Mesenteric fat pad (tissue), 1 donor: ENCODE data around the gene AIF1. TPM values are rescaled to one million over a fixed set of nuclear protein-coding genes. Genes with fewer than 3 reads are reported as not detected.
A peak's percentile ranks its signal among the peaks of the same experiment; 100 is the strongest.
"Not testable (repeated sequence)": the region's sequence is repeated elsewhere in the genome, so short reads cannot be mapped to it uniquely, and the experiment has no call there.

Experiments used
- DNase-seq: peaks from one replicate; pipeline ENCODE4 v3.0.0-alpha.2; 2020; ENCODE audit warnings: low spot score
- total RNA-seq: library from RNA; stranded (reverse); fragmentation: NEBNext Ultra II Directional; extraction: Animal tissue kit (Norgen Biotek cat#: 25700); gene quantifications from one replicate; pipeline ENCODE4 v1.2.1, GENCODE V29; 2021
- donor health status: DM: yes; HTN: yes; CAD: no.

AIF1 gene
- total RNA-seq, 1 donor from 2014 or later: 60.1 TPM

DNA sequence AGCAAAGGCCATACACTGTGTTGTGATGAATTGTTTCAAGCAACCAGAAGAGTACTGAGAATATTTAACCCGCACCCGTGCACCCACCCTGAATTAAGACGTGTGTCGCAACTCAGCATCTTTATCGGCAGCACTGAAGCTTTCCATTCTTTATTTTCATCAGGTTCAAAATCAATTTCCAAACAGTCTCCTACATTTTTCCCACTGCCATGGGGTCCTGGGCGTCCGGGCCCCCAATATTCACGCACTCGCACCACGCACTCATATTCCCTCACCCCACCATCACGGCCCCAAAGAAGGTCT lies 34.6 kb upstream of the AIF1 start:
- DNase-seq: no peak

DNA sequence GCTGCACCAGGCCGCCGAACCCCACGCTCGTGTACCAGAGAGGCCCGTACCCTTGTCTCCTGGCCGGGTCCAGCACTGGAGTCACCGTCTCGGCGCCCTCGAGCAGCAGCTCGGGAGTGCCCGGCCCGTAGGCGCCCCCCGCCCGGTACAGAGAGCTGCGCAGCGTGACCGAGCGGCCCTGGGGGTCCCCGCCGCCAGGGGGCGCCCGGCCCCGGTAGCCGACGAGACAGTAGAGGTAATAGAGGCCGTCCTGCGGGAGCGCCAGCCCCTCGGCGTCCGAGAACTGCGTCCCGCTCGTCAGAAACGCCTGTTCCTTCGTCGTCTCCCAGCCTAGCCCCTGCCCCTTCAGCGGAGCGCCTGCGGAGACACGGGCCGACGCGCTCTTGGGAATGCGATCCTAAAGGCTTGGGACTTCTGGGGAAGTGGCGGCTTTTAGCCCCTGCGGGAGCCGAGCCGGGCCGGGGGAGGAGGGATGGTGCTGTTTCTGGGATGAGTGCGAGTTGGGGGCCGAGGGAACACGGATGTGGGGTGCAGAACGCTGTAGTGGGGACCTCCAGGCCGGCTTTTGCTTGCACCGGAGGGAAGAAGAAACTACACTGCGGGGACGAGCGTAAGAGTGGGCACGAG lies 34.1 kb upstream of the AIF1 start:
- peak; percentile 96 for DNase-seq

DNA sequence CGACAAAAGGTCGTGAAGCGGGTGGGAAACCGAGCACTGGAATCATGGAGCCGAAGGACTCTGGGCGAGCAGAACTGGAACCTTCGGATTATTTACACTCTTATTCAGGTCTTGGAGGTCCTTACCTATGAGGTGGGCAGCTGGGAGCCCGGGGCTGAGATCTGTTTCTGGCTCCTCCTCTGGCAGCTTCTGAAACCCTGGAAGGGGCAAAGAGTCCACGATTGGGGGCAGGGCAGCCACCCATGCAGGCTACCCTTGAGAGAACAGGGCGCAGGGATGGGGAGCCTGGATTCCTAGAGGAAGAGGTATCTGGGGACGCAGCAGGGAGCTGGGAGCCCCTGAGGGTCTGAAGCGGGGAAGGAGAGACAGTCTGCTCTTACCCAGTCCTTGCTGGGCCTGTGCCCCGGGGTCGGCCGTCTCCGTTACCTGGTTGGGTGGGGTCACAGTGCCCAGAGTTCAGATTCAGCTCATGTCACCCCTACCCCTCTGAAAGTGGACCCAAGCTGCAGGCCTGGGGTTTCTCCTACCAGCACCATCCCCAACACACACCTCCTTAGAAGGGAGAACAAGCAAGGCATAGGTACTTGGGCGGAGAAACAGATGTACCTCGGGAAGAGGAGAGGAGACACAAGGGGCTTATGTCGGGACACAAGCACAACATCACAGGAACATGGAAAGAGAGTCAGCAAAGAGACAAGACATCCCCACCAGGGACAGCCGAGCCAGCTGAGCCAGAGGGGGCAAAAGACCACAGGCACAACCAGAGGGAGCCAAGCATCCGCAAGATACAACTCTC lies 33.4 kb upstream of the AIF1 start:
- no peak for DNase-seq

DNA sequence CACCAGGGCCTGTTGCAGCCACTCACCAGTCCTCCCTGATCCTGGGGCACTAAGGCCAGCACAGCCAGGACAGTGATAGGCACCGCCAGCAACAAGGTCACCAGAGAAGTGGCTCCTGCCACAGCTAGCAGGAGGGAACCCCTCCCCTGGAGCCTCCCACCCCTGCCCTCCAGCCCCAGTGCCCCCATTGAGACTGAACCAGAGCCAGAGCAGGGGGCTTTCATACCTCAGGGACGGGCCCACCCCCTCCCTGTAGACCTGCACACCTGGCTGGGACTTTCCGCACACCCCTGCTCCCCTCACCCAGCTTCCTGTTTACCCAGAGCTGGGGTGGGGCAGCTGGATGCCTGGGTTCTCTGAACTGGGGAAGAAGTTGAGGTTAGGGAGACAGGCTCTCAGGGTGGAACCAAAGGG lies 32.8 kb upstream of the AIF1 start, which contains the start of gene LTB:
Gene LTB, minus strand, starts transcription at position 195 of the 414 bp plus-strand sequence. Its CDS starts 7 bp downstream, at position 188.
- no peak for DNase-seq

DNA sequence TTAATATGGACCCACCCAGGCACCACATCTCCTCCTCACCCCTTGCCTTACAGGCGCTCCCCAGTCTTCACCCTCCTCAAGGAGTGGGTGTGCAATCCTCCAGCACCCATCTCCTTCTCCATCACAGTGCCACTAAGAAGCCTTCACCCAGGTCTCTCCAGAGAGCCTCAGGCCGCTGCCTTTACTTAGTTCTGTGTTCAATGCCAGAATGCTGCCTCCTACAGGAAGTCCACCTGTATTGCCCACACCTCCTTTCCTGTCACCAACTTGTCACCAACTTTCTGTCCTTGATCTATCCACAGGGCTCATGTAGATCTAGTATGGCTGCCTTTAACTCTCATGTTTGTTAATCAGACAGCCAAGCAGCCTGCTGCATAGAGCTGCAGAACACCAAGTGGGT lies 29.5 kb upstream of the AIF1 start:
- no peak for DNase-seq

DNA sequence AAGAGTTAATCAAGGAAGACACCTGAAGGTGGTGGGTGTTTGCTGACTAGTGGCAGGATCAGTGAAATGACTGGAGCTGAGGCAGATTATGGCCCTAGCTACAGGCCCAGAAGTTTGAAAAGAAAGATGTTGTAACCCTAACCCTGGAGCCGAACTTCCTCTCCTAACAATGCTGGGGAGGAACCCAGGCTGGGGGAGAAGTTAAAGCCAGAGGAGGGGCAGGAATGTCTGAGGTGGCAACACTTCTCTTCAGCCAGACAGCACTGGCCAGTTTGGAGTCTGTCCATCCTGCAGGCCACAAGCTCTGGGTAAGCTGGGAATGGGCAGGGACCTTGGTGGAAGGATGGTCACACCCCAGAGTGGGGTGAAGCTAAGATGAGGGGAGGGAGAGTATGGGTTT lies 29.0 kb upstream of the AIF1 start, which contains the start of gene LST1:
Gene LST1, plus strand, starts transcription at position 270 of the 400 bp plus-strand sequence. CDS start 1,023 bp downstream, outside the sequence.
- DNase-seq: no peak

DNA sequence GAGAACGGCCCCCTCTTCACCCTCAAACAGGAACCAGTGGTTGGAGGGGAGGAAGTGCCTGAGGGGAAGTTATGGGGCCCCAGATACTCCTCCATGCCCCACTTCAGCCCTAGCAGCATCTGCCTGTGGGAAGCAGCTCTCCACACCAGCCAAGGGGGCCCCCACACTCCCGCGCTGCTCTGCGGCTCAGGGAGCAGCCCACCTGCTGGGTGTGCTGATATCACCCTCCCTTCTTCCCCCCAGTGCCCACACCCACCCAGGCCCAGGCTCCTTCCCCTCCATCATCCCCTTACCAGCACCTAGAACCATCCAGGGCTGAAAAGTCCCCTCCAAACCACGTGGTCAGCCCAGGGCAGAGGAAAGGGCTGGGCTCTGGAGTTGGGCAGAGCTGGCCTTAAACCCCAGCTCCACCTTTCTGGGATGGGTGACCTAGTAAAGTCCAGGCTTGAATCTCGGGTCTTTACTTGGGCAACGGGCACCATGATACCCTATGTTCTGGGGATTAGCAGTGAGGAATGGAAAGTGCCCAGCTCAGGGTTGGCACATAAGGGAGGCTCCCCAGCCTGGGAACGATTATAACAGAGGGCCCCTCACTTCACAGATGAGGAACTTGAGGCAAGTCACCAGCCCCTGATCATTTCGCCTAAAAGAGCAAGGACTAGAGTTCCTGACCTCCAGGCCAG lies 28.3 kb upstream of the AIF1 start:
- DNase-seq: no peak

DNA sequence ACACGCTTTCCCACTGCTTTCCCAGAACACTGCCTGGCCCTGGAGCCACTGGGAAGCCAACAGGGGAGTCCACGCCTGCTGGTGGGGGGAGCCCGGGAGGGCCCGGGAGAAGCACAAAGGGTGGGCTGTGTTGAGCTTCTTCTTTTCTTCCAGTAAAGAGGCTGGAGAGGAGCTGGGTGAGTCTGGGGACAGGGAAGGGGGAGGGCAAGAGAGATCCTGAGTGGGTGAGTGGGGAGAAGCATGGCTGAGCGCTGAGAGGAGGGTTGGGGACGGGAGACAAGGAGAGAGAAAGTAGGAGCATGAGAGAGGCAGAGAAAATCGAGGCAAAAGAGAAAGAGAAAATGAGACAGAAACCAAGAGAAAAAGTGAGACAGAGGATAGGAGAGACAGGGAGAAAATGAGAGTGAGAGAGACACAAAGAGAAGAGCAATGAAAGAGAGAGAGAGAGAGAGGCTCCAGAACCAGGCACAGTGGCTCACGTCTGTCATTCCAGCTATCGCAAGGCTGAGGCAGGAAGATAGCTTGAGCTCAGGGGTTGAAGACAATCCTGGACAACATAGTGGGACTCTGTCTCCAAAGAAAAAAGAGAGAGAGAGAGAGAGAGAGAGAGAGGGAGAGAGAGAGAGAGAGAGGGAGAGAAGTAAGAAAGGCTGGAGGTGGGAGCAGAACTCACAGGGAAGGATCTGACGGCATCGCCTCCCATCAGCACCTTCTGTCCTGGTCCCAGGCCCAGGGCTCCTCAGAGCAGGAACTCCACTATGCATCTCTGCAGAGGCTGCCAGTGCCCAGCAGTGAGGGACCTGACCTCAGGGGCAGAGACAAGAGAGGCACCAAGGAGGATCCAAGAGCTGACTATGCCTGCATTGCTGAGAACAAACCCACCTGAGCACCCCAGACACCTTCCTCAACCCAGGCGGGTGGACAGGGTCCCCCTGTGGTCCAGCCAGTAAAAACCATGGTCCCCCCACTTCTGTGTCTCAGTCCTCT lies 26.9 kb upstream of the AIF1 start:
- DNase-seq: no peak

DNA sequence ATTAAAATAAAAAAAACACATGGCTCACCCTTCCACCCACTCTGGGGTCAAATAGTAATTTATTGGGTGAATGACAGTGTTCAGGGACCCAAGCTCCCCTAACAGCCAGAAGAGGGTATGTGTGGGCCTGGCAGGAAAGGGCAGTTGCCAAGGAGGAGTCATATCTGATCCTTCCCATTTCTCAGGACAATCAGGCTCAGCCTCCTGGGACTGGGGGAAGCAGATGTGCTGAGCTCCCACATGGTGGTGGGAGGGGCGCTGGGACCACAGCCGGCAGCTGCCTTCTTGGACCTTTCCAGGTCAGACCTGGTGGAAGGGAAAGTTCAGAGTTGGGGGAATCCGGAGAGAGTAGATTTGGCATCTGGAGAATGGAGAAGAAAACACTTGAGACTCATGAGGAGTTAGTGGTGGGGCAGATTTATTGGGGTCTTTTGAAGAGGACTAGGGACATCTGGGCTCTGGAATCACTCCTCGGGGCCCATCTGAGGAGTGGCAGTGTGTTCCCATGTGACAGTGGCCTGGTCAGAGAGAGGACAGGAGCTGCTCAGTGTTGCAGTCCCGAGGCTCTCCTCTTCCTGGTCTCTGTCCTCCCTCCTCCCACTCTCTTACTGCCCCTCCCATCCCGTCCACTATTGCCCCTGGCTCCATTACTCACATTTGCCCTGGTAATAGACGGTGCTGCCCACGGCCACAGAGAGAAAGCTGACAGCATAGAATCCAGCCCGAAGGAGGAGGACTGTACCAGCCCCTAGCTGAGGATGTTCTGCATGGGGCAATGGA lies 26.0 kb upstream of the AIF1 start:
- DNase-seq: no peak

DNA sequence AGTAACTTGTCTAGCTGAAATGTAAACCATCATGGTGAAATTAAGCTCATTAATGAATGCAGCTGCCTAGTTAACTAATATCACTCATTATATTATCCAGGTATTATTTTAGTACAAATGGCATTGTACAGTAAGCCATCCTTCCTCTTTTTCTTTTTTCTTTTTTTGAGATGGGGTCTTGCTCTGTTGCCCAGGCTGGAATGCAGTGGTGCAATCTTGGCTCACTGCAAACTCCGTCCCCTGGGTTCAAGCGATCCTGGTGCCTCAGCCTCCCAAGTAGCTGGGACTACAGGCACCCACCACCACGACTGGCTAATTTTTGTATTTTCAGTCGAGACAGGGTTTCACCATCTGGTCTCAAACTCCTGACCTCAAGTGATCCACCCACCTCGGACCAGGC lies 24.3 kb upstream of the AIF1 start:
- DNase-seq: not testable (repeated sequence)

DNA sequence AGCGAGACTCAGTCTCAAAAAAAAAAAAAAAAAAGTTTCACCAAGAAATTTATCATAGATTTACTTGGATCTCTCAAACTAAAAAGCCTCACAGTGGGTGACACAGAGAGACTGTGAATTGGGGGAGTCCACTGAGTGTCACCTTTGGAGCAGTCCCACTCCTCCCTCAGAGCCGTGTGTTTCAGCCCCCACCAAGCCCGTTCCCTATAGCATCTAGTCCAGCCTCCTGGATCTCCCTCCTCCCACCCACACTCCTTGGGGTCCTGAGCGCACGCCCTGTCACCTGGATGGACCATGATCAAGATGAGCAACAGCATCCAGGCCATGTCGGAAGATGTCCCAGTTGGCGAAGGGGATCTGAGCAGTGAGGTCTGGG lies 22.6 kb upstream of the AIF1 start:
- no peak for DNase-seq

DNA sequence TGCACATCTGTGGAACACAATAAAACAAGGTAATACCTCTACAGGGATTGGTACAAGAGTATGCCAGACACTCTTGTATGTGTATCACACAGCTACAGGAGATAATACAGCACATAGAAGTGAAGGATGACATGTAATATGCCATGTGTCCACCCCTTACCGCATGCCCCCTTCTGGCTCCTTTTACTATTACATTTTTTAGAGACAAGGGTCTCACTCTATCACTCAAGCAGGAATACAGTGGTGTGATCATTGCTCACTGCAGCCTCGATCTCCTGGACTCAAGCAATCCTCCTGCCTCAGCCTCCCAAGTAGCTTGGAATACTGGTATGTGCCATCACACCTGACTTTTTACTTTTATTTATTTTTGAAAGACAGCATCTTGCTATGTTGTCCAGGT lies 18.0 kb upstream of the AIF1 start:
- DNase-seq: no peak

DNA sequence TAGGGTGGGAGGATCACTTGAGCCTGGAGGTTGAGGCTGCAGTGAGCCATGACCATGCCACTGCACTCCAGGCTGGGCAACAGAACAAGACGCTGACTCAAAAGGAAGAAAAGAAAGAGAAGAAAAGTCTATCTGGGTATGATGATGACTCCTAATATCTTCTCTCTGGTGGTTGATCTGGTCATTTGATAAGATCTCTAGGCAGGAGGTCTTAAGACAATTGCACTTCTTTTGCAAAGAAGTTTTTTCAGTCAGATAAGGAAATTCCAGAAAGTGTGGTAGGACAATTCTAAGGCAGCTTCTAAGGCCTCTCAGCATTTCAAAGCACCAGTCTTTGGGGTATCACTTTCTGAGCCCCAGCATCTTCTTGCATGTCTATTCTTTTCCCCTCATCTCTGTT lies 7.7 kb upstream of the AIF1 start:
- no peak for DNase-seq

DNA sequence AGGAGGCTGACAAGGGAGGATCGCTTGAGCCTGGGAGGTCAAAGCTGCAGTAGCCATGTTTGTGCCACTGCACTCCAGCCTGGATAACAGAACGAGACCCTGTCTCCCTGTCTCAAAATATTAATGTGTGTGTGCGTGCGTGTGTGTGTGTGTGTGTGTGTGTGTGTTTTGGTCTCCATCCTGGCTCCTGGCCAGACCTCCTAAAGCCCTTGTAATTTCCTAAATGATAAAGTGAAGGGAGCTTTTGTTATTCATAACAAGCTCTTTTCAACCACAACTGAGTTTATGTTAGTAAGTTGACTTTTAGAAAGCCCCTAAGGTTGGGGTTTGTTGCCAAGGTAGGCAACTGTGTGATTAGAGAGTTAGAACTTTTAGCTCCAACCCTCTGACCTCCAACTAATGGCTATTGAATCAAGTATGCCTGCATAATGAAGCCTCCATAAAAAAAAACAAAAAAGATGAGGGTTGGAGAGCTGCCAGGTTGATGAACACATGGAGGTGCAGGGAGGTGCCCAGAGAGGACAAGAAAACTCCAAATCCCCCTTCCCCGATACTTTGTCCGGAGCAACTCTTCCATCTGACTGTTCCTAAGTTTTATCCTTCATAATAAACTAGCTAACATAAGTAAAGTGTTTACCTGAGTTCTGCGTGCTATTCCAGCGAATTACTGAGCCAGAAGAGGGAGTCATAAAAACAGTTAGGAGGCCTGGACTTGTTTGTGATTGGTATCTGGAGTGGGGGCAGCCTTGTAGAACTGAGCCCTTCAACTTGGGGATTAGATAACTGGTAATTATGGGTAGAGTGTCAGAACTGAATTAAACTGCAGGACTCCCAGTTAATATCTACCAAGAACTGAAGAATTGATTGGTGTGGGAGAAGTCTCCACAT lies 5.3 kb upstream of the AIF1 start:
- DNase-seq: no peak

DNA sequence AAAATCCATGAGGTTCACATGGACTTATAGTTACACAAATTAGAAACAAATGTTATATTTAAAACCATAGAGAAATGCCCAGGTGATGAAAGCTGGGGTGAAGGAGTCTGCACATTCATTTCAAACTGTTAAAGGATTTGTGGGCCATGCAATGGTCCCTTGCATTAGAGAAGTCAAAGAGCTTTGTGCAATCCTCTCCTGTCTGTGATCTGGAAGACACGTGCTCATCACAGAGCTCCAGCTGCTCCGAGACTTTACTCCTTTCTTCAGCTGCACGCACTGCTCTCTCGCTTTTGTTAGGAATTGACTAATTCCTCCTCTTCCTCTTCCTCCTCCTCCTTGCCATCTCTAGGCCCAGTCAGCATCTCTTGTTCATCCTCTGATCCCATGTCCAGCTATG lies 4.1 kb upstream of the AIF1 start:
- no peak for DNase-seq

DNA sequence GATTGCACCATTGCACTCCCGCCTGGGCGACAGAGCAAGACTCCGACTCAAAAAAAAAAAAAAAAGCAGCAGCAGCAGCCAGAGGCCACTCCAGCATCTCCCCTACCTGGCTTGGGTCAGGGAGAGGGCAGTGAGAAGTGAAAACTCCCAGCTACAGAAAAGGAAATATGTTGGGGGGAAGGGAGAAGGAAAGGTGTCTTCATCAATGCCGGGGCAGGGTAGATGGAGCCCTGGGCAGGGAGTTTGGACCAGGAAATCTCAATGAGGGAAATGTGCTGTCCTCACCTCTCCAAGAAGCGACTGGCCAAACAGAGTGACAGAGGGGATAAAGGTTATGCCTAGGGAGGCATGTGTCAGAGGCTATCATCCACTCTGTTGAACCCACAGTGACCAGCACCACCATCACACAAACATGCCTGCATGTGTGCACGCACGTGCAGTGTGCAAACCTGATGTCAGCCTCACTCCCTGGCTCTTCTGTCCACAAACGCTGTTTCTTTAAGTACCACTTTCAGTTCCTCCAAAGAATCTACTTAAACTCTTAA lies 887 bp upstream of the AIF1 start:
- DNase-seq: no peak

DNA sequence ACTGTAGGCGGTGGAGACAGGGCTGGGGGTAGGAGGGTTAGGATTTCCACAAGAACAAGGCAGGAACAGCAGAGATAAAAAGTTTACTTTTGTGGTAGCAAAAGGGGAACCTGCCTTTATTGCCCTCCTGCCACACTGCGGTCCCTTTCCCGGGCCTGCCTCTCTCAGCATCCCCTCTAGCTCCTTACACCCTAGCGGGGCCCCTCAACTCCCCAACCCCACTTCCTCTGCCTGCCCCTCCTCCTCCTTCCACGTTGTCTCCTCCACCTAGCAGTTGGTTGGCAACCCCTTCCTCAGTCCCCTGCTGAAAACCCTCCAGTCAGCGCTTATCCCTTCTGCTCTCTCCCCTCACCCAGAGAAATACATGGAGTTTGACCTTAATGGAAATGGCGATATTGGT lies 714 bp downstream of the AIF1 start:
- no peak for DNase-seq

DNA sequence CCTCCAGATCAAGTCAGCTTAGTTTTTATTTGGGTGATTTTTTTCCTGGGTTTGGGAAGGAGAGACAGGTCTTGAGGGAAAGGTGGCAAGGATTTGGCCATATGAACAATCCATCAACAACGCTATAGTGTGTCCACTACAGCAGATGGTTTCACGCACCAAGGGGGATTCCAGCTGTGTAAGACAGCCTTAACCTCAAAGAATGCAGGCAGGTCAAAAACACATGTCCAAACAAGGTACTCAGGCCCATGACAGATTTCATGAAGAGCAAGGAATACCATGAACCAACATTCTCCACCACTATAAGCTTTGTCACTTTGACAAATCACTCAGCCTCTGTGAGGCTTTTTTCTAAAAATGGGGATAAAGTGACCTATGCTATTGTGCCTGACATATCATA lies 2.0 kb downstream of the AIF1 start:
- DNase-seq: no peak
